H1 (cell line): ENCODE data around the gene RMDN2. TPM values are rescaled to one million over a fixed set of nuclear protein-coding genes. Genes with fewer than 3 reads are reported as not detected.

ENCODE experiments used
- EZH2 ChIP-seq: fragments of 200-600 bp; sonication (generic); IDR thresholded peaks from 2 replicates; pipeline ENCODE4 v1.7.1; 2012; ENCODE audit warnings: low read depth, mild to moderate bottlenecking, moderate library complexity, low read length, inconsistent platforms; ENCODE audit not compliant: severe bottlenecking
- KDM1A ChIP-seq: fragments of 200-600, 300-600 bp; sonication (generic); IDR thresholded peaks from 2 replicates; pipeline ENCODE4 v1.7.1; 2016; ENCODE audit warnings: mild to moderate bottlenecking, low read length, borderline replicate concordance
- KDM4A ChIP-seq: IDR thresholded peaks from one replicate; pipeline ENCODE4 v1.7.1; 2012; ENCODE audit warnings: low read depth, mild to moderate bottlenecking, moderate library complexity, low read length, inconsistent platforms; ENCODE audit not compliant: severe bottlenecking
- MAFK ChIP-seq: IDR thresholded peaks from 2 replicates; pipeline ENCODE4 v1.6.1; 2012; ENCODE audit warnings: low read depth, mild to moderate bottlenecking, improper control_type of control experiment, low read length
- PHF8 ChIP-seq: fragments of 200-600 bp; sonication (generic); conservative IDR thresholded peaks from 2 replicates; pipeline ENCODE4 v1.7.1; 2012; ENCODE audit warnings: low read depth, mild to moderate bottlenecking, inconsistent platforms, low read length, moderate library complexity
- RBBP5 ChIP-seq: IDR thresholded peaks from 2 replicates; pipeline ENCODE4 v1.7.1; 2012; ENCODE audit warnings: low read depth, mild to moderate bottlenecking, inconsistent platforms, low read length, moderate library complexity, borderline replicate concordance
- RXRA ChIP-seq: IDR thresholded peaks from 2 replicates; pipeline ENCODE4 v1.6.1; 2011; ENCODE audit warnings: low read depth, mild to moderate bottlenecking, low read length, moderate library complexity; ENCODE audit not compliant: insufficient read depth
- SP1 ChIP-seq: IDR thresholded peaks from 2 replicates; pipeline ENCODE4 v1.6.1; 2011; ENCODE audit warnings: low read depth, low read length
- polyA plus RNA-seq, 7 experiments: library from polyadenylated mRNA; depleted of rRNA in 3 of 7; stranded (reverse) in 5 of 7; unstranded in 2 of 7; fragments of >200 nt in 5 of 7; fragments of 200-250 nt in 2 of 7; gene quantifications; 1 replicate in 5 of 7; 2 replicates in 1 of 7; 4 replicates in 1 of 7; pipeline versions ENCODE4 v1.2.1 to v1.2.3, GENCODE V29; 2011 to 2013; ENCODE audit warnings: missing spikeins in 2 of 7, mixed read lengths in 2 of 7
- total RNA-seq: library from RNA; stranded (reverse); fragmentation: NEBNext Ultra II Directional; extraction: Animal tissue kit (Norgen Biotek cat#: 25700); gene quantifications from 2 replicates; pipeline ENCODE4 v1.2.1, GENCODE V29; 2021
- TF ChIP-seq, protein P1 (sequence below): fragments of 300-600 bp; sonication (generic); IDR thresholded peaks from 2 replicates; pipeline ENCODE4 v1.7.1; 2012; ENCODE audit warnings: low read length, moderate library complexity, mild to moderate bottlenecking, inconsistent platforms; ENCODE audit not compliant: insufficient replicate concordance

Gene RMDN2
- total and polyA plus RNA-seq, 2 of the 8 experiments (the other 6 are each of a cell fraction or from before 2014, with no cell fraction given), result 0.53 to 3.0 TPM

DNA sequence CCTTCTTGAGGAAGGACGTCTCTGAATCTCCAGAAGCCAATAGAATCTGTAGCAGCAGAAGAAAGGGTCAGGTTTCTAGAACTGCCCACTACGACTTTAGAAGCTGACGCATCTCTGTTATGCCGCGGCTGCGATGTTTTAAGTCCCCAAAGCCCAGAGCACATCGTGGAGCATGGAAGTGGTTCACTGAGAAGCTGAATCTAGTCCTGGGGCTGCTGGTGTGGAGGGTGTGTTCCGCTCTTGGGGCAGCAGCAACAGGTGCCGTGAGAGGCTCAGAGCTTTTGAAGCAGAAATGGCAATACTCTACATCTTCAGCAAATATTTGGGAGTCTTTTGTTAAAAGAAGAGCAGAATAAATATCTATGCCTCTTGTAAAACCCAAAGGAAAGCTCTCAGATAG is 48.9 kb upstream of the RMDN2 start (continued):
- TF ChIP-seq, protein P1, sequence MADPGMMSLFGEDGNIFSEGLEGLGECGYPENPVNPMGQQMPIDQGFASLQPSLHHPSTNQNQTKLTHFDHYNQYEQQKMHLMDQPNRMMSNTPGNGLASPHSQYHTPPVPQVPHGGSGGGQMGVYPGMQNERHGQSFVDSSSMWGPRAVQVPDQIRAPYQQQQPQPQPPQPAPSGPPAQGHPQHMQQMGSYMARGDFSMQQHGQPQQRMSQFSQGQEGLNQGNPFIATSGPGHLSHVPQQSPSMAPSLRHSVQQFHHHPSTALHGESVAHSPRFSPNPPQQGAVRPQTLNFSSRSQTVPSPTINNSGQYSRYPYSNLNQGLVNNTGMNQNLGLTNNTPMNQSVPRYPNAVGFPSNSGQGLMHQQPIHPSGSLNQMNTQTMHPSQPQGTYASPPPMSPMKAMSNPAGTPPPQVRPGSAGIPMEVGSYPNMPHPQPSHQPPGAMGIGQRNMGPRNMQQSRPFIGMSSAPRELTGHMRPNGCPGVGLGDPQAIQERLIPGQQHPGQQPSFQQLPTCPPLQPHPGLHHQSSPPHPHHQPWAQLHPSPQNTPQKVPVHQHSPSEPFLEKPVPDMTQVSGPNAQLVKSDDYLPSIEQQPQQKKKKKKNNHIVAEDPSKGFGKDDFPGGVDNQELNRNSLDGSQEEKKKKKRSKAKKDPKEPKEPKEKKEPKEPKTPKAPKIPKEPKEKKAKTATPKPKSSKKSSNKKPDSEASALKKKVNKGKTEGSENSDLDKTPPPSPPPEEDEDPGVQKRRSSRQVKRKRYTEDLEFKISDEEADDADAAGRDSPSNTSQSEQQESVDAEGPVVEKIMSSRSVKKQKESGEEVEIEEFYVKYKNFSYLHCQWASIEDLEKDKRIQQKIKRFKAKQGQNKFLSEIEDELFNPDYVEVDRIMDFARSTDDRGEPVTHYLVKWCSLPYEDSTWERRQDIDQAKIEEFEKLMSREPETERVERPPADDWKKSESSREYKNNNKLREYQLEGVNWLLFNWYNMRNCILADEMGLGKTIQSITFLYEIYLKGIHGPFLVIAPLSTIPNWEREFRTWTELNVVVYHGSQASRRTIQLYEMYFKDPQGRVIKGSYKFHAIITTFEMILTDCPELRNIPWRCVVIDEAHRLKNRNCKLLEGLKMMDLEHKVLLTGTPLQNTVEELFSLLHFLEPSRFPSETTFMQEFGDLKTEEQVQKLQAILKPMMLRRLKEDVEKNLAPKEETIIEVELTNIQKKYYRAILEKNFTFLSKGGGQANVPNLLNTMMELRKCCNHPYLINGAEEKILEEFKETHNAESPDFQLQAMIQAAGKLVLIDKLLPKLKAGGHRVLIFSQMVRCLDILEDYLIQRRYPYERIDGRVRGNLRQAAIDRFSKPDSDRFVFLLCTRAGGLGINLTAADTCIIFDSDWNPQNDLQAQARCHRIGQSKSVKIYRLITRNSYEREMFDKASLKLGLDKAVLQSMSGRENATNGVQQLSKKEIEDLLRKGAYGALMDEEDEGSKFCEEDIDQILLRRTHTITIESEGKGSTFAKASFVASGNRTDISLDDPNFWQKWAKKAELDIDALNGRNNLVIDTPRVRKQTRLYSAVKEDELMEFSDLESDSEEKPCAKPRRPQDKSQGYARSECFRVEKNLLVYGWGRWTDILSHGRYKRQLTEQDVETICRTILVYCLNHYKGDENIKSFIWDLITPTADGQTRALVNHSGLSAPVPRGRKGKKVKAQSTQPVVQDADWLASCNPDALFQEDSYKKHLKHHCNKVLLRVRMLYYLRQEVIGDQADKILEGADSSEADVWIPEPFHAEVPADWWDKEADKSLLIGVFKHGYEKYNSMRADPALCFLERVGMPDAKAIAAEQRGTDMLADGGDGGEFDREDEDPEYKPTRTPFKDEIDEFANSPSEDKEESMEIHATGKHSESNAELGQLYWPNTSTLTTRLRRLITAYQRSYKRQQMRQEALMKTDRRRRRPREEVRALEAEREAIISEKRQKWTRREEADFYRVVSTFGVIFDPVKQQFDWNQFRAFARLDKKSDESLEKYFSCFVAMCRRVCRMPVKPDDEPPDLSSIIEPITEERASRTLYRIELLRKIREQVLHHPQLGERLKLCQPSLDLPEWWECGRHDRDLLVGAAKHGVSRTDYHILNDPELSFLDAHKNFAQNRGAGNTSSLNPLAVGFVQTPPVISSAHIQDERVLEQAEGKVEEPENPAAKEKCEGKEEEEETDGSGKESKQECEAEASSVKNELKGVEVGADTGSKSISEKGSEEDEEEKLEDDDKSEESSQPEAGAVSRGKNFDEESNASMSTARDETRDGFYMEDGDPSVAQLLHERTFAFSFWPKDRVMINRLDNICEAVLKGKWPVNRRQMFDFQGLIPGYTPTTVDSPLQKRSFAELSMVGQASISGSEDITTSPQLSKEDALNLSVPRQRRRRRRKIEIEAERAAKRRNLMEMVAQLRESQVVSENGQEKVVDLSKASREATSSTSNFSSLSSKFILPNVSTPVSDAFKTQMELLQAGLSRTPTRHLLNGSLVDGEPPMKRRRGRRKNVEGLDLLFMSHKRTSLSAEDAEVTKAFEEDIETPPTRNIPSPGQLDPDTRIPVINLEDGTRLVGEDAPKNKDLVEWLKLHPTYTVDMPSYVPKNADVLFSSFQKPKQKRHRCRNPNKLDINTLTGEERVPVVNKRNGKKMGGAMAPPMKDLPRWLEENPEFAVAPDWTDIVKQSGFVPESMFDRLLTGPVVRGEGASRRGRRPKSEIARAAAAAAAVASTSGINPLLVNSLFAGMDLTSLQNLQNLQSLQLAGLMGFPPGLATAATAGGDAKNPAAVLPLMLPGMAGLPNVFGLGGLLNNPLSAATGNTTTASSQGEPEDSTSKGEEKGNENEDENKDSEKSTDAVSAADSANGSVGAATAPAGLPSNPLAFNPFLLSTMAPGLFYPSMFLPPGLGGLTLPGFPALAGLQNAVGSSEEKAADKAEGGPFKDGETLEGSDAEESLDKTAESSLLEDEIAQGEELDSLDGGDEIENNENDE, result no peak
- TF ChIP-seq RXRA (no peak), KDM4A (no peak), RBBP5 (no peak), SP1 (no peak), KDM1A (no peak), PHF8 (no peak), MAFK (no peak), EZH2 (no peak)
- TF ChIP-seq, all 59 proteins: peak for 0
